Stimulated activated CD4-positive, alpha-beta T cell treated with anti-CD3 and anti-CD28 coated beads, TNF-alpha, amount 100 ng/mL, for 24 hours (primary cell): Measurements from ENCODE around the gene ZNF846.
A peak's percentile ranks its signal among the peaks of the same experiment; 100 is the strongest.
"Not testable (repeated sequence)": the region's sequence is repeated elsewhere in the genome, so short reads cannot be mapped to it uniquely, and the experiment has no call there.

ENCODE experiments used
- DNase-seq, 3 experiments: peaks; one replicate each; pipeline ENCODE4 v3.0.0-alpha.2; 2020; ENCODE audit warnings: low read depth in 3 of 3

Gene ZNF846

GRCh38 chr19:9768175-9769112 is at the start of gene ZNF846:
ZNF846 (minus strand) TSS chr19:9768738; CDS start chr19:9764950, 3,788 bp downstream.
- DNase-seq = peak; percentile 87 to 93 (median 90)

- DNase-seq = peak in 1 of 3 experiments; percentile 8
Observed at GRCh38 chr19:9818175-9818733, 49.7 kb upstream of the ZNF846 start.

GRCh38 chr19:9811139-9811538 is 42.6 kb upstream of the ZNF846 start:
- no peak for DNase-seq

- DNase-seq = no peak
Observed at GRCh38 chr19:9808855-9809824, 40.6 kb upstream of the ZNF846 start.

- DNase-seq = no peak
Observed at GRCh38 chr19:9806803-9807202, 38.3 kb upstream of the ZNF846 start.

GRCh38 chr19:9801976-9802375 is 33.4 kb upstream of the ZNF846 start:
- DNase-seq = no peak

- no peak for DNase-seq
Observed at GRCh38 chr19:9799162-9799561, 30.6 kb upstream of the ZNF846 start.

- DNase-seq = no peak
Observed at GRCh38 chr19:9797871-9798270, 29.3 kb upstream of the ZNF846 start.

- DNase-seq = peak; percentile 57 to 84 (median 82)
Observed at GRCh38 chr19:9796113-9796773, 27.7 kb upstream of the ZNF846 start.

- peak; percentile 27 to 56 (median 29) for DNase-seq
Observed at GRCh38 chr19:9793071-9793591, 24.6 kb upstream of the ZNF846 start.

- peak; percentile 82 to 90 (median 83) for DNase-seq
Observed at GRCh38 chr19:9792206-9793070, 23.9 kb upstream of the ZNF846 start.

GRCh38 chr19:9791552-9792205 is 23.1 kb upstream of the ZNF846 start:
- peak; percentile 79 to 92 (median 82) for DNase-seq

- DNase-seq = not testable (repeated sequence)
Observed at GRCh38 chr19:9791073-9791367, 22.5 kb upstream of the ZNF846 start.

GRCh38 chr19:9789579-9789978 is 21.0 kb upstream of the ZNF846 start:
- not testable (repeated sequence) for DNase-seq

- no peak for DNase-seq
Observed at GRCh38 chr19:9789066-9789465, 20.5 kb upstream of the ZNF846 start.

GRCh38 chr19:9788604-9789003 is 20.1 kb upstream of the ZNF846 start:
- DNase-seq = not testable (repeated sequence)

GRCh38 chr19:9786819-9787218 is 18.3 kb upstream of the ZNF846 start:
- no peak for DNase-seq

GRCh38 chr19:9786342-9786741 is 17.8 kb upstream of the ZNF846 start:
- DNase-seq = no peak
